GM18907 (cell line): ENCODE results near the gene COQ9.
"Not testable (repeated sequence)": the region's sequence is repeated elsewhere in the genome, so short reads cannot be mapped to it uniquely, and the experiment has no call there.

Source experiments
- ATAC-seq: cut with Tn5 transposase; IDR thresholded peaks from one replicate; pipeline ENCODE4 v1.9.1; 2021; ENCODE audit warnings: mild to moderate bottlenecking, moderate library complexity; ENCODE audit not compliant: unreplicated experiment

The COQ9 gene

DNA sequence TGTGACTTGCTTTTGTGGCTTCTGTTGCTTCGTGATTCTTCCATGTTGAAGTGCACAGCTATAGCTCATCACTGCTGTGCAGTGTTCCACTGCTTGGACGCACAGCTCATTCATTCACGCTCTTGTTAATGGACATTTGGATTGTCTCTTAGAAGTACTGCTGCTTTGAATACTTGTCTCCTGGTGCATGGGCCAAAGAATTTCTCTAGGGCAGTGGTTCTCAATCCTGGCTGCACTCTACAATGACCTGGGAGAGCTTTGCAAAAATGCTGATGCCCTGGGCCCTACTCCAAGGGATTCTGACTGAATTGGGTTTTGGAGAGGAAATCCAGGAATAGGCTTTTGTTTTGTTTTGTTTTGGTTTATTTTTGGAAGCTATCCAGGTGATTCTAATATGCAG is 22.7 kb upstream of the COQ9 start:
- ATAC-seq: no peak

DNA sequence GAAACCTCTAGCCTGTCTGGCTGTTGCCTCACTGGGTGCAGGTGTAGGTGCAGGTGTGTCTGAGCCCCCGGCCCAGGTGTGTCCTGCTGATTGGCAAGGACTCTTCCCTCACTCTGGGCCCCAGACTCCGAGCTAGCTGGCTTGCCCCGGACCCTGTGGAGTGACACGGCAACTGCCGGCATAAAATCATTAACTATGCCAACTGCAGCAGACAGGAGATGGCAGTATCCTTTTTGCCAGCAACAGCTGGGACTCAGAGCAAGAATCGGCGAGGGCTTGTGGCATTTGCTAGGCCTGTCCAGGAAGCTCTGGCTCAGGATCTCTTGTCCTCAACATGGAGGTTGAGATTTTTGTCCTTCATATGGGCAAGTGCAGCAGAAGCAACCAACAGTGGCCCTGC is 20.9 kb upstream of the COQ9 start:
- ATAC-seq: no peak

- no peak for ATAC-seq
Observed at GRCh38 chr16:57427307-57427706, 20.0 kb upstream of the COQ9 start.

- ATAC-seq: no peak
Observed at GRCh38 chr16:57427824-57428223, 19.5 kb upstream of the COQ9 start.

DNA sequence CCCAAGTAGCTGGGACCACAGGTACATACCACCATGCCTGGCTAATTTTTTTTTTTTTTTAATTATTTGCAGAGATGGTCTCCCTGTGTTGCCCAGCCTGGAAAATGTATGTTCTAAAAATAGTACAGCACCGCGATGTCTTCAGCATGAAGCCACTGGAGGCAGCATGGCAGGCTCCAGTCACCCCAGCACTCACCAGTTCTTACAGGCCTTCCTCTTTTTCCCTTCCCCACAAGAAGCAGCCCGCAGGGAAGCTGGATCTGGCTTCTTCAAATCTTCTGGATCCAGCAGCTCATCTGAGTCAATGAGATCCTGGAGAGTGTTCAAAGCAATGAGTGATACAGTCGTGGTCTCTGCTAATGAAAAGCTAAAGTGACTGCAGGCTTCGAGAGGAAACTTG is 16.3 kb upstream of the COQ9 start:
- ATAC-seq: no peak

DNA sequence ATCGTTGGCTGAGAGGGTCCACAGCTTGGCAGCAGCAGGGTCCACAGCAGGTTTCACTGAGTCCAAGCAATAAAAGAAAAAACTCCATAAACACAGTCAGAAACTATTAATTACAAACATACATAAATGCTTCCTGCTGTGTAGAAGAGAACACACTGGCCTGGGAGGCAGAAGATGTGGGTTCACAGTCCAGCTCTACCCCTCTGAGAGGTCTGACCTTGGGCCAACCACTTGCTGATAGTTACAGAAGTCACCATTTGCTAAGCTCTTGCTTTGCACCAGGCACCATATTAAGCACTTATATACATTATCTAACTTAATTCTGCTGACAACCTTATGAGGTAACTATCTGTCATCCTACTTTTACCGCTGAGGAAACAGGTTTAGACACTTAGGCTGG is 14.8 kb upstream of the COQ9 start:
- ATAC-seq: no peak

DNA sequence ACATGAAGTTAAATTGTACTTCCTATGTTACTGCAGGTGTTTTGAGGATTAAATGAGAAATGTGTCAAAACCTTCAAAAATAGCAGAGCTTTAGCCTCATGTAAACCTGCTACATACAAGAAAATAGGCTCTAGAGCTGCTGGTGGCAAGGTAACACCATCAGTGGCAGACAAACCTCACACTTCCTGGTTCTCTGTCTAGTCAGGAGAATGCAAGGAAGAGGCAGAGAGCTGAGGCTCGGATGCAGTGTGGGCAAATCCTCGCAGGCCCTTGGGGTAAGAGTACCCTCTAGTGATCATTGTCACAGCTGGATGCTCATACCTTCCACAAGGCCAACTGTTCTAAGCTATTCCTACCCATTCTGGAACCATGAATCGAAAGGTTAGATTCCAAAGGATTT is 14.3 kb upstream of the COQ9 start:
- ATAC-seq: no peak

DNA sequence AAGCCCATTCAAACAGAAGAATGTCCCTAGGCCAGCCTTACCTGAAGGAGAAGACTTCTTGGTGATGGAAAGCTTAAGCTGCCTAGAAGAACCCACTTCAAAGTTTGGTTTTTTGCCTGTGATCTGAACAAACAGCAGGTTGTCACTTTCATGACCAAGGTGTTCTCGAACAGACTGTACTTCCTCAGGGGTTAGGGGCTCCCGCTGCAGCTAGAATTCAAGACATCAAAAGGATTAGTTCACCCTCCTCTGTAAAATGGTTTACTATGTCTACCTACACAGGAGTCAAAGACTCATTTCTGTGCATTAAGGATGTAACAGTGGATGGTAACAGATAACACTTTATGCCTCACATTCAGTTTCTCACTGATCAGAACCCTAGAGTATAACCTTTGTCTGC is 13.3 kb upstream of the COQ9 start:
- no peak for ATAC-seq

- no peak for ATAC-seq
Observed at GRCh38 chr16:57435838-57436237, 11.4 kb upstream of the COQ9 start.

DNA sequence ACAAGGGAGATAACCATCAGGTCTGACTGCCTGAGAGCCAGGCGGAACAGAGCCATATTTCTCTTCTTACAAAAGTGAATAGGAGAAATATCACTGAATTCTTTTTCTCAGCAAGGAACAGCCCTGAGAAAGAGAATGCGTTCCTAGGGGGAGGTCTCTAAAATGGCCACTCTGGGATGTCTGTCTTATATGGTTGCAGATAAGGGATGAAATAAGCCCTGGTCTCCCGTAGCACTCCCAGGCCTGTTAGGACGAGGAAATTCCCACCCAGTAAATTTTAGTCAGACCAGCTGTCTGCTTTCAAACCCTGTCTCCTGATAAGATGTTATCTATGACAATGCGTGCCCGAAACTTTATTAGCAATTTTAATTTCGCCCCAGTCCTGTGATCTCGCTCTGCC is 7.3 kb upstream of the COQ9 start:
- not testable (repeated sequence) for ATAC-seq

DNA sequence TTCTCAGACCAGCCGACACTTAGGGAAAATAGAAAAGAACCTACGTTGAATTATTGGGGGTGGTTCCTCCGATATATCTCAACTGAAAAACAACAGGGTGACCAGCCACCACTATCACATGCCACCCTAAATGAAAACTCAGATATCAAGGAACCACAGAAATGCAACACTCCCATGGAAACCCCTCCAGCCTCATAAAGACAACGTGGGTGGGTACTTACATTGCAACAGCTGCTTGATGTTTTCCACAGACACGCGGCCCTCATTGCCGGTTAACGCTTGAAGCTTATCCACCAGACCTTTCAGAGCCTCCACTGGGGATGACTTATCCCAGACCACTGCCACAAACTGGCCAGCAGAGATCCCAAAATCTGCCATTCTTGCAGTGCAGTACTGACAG is 6.7 kb upstream of the COQ9 start:
- ATAC-seq: not testable (repeated sequence)

DNA sequence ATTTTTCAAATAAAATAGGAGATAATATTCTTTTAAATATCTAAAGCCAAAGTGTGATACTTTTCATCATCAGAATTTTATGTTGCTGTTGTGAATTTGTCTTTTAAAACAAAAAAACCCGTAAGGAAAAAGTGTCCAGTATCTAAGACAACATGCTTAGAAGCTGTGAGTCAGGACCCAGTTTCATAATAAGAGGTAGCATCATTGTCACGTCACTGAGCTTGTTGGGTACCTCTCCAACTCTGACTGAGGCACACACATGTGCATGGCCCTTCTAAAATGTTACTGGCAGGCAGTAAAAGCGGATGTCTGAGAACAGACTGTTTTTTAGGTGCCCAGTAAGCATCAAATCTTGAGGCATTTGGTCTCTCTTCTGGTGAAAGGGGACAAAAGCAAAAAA is 2.6 kb upstream of the COQ9 start:
- no peak for ATAC-seq

GRCh38 chr16:57445510-57445909 is 1.8 kb upstream of the COQ9 start:
- no peak for ATAC-seq

DNA sequence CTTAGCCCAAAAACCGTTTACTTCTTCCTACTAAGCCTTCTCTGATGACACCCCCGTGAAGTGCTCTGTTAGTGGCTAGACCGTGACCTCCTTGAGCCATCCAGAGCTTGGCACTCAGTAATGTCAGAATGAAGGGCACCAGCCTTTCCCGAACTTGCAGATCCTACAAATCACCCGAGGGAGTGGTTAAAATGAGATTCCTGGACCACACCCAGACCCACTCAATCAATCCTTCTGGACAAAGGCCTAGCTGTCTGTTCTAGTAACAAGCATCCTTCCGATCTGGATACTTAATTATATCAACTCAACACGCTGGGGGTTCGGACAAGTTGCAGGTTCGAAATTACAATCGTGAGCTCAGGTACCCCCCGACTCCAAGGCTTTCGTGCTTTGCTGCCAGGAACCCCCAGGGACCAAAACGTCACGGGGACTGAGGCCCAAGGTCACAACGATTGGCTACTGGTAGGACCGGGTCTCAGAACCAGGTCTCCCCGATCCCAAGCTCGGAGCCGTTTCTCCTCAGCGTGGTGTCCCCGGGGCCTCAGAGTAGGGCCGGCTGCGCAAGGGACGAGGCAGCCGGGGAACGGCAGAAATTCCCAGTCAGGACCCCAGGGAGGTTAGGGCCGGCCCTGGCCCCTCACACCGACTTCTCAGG is 621 bp upstream of the COQ9 start:
- peak; percentile 36 for ATAC-seq

- no peak for ATAC-seq
Observed at GRCh38 chr16:57452021-57452420, 4.7 kb downstream of the COQ9 start.

DNA sequence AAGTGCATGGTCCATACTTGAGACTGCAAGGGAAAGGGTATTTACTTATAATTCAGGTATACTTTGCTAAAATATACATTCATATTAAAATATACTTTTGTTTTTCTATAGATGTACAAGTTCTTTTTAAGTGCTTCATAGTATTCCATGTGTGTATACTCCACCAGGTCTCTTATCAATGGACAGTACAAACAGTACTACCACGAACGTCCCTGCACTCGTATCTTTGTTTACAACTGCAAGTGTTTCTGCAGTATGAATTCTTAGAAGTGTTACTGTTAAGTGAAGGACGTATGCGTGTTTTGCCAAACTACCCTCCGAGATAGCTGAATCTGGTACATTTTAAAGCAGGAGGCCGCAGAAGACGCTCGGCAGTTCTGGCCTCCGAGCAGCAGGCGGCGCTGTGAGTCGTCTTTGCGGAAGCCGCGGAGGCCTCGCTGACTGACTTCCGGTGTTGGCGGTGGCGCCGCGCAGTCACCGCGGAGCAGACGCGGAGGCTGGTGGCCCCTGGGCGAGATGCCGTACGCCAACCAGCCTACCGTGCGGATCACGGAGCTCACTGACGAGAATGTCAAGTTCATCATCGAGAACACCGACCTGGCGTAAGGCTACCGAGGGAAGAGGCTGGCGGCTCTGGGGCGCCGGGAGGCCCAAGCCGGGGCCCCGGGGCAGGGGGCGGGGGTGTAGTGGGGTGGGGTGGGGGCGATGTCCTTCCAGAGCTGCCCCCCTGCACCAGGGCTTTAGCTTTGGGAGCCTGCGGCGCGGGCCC is 15.1 kb downstream of the COQ9 start, which contains the start of gene POLR2C:
TSS of gene POLR2C (plus strand) at position 471 of the 769 bp plus-strand sequence. CDS start at position 517, 46 bp downstream.
- ATAC-seq: peak; percentile 84

- ATAC-seq: no peak
Observed at GRCh38 chr16:57462978-57463362, 15.7 kb downstream of the COQ9 start.

DNA sequence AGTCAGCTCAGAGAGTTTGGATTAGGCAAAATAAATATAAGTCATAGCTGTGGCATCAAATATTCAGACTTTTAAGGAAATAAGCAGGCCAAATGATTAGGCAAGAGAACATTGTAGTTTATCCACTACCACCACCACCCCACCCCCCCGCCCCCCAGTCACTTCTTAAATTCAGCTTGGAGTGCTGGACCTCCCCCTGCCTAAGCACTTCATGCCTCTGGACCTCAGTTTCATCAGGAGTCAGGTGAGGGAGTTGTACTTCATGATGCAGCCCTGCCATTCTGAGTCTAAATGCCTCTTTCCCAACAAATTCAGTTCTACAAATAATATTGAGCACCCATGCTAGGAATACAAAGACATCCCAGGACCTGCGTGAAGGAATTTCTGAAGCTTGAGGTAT is 17.2 kb downstream of the COQ9 start:
- ATAC-seq: no peak

GRCh38 chr16:57468346-57468745 is 21.1 kb downstream of the COQ9 start:
- no peak for ATAC-seq

GRCh38 chr16:57469046-57469445 is 21.8 kb downstream of the COQ9 start:
- ATAC-seq: no peak

DNA sequence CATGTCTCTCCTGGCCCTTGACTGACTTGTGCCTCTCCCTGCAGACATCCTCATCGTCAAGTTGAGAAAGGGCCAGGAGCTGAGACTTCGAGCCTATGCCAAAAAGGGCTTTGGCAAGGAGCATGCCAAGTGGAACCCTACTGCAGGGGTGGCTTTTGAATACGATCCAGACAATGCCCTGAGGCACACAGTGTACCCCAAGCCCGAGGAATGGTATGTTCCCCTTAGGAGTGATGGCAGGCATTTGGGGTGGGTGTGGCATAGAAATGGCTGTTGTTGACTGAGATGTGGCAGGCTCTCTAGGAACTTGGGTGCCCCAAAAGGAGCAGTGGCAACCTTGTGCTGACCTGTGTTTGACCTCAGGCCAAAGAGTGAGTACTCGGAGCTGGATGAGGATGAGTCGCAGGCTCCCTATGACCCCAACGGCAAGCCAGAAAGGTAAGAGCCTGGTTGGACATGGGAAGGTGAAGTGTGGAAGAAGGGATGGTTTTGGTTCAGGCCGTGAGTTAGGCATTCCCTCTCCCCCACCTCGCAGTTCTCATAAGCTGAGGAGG is 22.7 kb downstream of the COQ9 start:
- ATAC-seq: no peak

- no peak for ATAC-seq
Observed at GRCh38 chr16:57470711-57471110, 23.4 kb downstream of the COQ9 start.
